ENCODE results near the gene AHR.

The AHR gene

DNA sequence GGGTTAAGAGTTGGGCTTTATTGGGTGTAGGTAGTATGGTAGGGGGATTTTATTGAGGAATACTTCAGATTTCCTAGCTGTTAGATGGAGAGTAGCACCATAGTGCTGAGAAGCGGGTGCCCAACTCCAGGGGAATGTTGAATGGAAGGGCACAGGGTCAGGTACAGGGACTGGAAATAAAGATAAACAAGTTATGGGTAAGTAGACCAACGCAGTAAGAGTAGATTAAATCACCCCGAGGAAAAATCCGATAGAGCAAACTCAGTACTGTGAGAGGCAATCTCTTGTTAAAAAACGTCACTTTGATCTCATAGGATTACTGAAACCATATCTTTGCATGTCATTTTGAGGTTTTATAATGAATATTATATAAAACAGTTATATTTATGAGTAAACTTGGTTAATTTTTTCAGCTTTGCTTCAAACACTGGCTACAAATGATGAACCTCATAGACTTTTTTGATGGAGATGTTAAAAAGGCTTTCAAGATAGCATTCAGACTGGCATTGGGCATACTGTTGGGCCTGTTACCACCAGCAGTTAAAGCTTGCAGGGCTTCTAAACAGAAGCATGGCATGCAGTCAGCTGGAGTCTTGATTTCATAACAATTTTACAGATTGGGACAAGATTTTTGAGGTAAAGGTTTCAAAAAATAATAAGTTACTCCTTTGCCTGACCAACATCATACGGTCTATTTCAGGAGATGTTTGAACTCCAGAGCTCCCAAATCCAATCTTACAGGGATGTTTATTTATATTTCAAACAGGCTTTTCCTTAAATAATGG, 7.1 kb downstream of the AHR start:
- no peak for DNase-seq

- DNase-seq = no peak
Observed at GRCh38 chr7:17307000-17307399, 8.5 kb downstream of the AHR start.

- no peak for DNase-seq
Observed at GRCh38 chr7:17307558-17307957, 9.1 kb downstream of the AHR start.

DNA sequence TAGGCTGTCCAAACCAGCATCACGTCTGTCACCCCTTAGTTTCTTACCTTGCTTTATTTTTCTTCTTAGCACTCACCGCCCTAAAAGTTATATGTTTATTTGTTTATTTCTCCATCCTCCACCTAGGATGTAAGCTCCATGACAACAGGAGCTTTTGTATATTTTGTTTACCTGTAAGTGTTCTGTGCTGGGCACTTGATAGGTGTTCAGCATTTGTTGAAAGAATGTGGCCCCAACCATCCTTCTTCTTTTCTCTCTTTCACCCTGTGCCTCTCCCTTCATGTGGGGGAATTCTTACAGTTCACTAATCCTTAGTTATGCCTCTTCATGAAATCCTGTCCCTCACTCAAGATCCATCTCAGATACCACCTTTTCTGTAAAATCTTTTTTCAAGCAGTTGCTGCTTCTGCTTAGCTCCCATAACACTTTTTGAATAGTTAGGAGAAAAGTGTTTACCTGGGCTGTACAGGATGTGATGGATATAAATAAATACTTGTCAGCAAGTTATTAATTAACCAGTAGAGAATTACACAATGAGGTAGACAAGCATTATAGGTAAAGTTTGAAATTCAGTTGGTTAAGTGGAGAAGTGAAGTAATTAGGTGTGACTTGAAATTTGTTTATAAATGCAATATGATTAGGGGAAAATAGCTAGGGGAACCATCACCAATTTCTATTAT, 9.7 kb downstream of the AHR start:
- no peak for DNase-seq

DNA sequence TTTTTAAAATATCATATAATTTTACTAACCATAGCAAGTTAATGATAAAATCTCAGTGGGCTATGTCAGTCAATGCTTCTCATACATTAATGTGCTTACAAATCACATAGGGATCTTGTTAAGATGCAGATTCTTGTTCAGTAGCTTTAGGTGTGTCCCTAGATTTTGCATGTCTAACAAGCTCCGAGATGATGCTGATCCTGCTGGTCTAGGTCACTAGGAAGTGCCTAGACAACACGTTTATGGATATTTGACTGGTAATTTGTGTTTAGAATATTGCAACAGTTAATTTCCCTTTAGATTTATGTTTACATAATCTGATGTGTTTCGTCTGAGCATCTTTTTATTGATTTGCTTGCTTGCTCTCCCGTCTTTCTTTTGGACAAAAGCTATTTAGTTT, 12.7 kb downstream of the AHR start:
- DNase-seq = no peak

DNA sequence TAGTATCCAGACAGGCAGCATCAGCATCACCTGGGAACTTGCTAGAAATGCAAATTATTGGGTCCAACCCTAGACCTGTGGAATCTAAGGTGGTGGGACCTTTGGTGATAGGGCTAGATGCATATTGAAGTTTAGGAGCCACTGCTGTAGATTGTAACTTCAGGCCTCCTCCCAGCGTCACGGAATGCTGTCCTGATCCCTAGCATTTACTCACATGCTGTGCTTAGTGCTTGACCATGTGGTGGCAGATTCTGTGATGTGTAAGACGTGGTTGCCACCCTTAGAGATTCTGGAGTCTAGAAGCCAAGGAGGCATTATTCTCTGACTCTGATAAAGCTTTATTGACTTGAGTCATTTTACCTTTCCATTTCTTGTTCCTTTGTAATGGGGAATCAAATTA, 13.5 kb downstream of the AHR start:
- no peak for DNase-seq

GRCh38 chr7:17312641-17313040, 14.2 kb downstream of the AHR start:
- no peak for DNase-seq

DNA sequence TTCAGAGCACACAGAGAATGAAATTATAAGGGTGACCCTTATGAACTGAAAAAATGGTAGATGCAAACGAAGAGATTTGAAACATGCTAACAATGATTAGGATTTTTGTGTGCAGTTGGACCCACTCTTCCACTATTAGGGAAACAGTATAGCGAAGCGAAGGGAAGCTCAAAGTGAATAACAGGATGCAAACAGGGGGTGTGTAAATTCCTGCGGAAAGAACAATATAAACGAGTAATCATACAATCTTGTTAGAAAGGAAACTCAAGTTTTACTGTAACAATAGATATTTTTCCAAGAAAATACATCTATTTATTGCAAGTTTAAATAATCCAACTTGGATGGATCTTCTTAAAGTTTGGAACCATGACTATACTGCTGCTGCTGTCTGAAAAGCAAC, 14.7 kb downstream of the AHR start:
- no peak for DNase-seq

DNA sequence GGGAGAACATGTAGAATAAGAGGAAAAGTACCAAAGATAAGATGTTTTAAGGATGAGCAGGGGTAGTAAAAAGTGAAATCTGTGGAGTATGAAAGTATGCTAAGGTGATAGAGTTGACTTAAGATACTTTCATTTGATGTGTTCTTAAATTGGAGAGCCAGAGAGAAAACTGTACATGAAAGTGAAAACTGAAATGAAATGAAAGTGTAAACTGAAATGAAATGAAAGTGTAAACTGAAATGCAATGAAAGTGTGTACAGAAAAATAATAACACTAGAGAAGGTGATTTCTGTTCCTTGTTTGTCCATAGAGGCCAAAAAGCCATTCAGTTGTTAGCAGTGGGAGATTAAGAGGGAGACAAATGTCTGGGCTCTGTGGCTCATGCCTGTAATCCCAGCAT, 17.5 kb downstream of the AHR start:
- no peak for DNase-seq

DNA sequence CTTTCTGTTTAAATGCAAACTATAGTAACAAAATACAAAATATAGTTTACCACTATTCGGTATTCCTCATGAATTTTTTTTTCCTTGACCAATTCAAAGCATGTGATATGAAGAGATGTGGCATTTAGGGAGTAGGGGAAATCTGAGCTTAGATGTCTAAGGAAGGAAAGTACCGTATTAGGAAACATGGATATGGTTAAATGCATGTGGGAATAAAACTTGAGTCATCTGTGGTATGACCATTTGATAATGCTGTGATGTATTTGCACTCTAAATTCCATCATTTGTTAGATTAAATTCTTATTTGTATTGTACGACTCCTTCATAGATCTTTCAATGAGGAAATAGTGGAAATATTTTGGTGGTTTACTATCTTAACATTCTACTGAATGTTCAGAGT, 19.7 kb downstream of the AHR start:
- DNase-seq = no peak

GRCh38 chr7:17319164-17320101, 21.0 kb downstream of the AHR start:
- DNase-seq = no peak

DNA sequence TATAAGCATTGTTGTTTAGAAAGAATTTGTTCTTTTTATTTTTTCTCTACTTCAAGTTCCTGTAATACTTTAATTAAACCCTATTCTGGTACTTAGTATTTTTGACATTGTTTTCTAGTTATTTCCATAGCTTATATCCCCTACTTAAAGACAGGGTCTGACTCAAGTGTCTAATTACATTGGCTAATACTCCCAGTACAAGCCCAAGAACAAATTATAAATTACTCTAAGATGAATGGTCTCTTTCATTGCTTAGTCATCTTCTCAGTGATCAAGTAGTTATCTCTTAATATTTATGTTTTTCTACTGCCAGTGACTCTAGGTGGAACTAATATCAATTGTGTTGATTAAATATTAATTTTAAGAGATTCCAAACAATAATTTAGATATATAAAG, 21.6 kb downstream of the AHR start:
- DNase-seq = no peak

- DNase-seq = no peak
Observed at GRCh38 chr7:17320657-17321056, 22.2 kb downstream of the AHR start.

GRCh38 chr7:17325364-17325763, 26.9 kb downstream of the AHR start:
- DNase-seq = no peak

- DNase-seq = no peak
Observed at GRCh38 chr7:17326378-17326777, 27.9 kb downstream of the AHR start.

- DNase-seq = no peak
Observed at GRCh38 chr7:17328641-17329040, 30.2 kb downstream of the AHR start.

GRCh38 chr7:17329440-17329839, 31.0 kb downstream of the AHR start:
- no peak for DNase-seq

DNA sequence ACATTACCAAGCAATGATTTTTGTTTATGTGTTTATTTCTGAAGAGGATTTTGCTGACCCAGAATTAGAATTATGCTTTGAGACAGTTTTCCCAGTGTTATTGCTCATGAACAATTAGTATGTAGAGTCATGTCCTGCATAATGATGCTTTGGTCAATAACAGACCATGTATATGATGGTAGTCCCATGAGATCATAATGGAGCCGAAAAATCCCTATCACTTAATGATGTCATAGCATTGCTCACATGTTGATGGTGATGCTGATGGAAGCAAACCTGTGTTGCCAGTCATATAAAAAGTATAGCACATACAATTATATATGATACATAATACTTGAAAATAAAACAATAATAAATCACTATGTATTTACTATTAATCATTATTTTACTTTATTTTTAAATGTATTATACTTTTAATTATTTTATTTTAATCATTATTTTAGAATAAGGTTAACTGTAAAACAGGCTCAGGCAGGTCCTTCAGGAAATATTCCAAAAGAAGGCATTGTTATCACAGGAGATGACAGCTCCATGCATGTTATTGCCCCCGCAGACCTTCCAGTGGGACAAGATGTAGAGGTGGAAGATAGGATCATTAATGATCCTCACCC, 33.5 kb downstream of the AHR start:
- no peak for DNase-seq

DNA sequence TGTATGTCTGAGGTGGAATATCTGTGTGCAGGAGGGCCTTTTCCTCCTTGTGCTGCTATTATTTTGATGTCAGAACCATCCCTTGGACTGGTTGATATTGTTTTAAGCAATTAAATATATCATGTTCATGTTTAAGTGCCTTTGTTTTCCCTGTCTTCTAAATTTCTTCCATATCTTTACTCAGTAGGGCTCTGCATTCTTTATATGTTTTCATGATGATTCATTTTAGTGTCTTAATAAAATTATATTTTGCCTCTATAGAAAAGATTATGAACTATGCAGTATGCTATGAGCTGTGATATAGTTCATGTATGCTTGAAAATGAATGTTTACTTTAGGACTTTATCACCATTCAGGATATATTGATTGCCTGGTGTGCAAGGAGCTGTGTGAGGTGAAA, 34.8 kb downstream of the AHR start:
- no peak for DNase-seq

GRCh38 chr7:17336168-17336567, 37.7 kb downstream of the AHR start:
- no peak for DNase-seq

- no peak for DNase-seq
Observed at GRCh38 chr7:17339139-17339538, 40.7 kb downstream of the AHR start.

DNA sequence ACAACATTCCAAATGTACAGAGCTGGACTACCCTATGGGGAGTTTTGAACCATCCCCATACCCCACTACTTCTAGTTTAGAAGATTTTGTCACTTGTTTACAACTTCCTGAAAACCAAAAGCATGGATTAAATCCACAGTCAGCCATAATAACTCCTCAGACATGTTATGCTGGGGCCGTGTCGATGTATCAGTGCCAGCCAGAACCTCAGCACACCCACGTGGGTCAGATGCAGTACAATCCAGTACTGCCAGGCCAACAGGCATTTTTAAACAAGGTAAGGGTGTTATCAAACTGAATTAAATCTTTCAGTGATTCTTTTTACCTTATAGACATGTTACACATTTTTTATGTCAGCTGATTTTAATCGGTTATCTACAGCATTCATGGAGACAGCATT, 41.5 kb downstream of the AHR start:
- no peak for DNase-seq

DNA sequence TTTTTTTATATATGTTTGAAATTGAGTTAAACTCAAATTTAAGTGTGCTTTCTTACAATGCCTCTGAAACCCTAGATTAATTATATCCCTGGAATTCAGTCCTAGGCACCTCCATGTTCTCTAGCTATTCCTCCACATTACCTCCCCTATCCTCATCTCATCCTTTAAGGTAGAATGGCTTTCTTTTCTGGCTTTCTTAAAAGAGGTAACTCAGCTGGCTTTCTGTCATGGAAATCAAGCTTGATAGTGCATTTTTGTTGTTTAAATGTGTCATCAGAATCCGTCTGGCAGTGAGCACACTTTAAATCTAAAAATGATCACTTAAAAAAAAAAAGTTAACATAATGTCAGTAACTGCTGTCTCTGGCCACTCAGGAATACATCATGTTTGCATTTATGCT, 42.2 kb downstream of the AHR start:
- DNase-seq = no peak

Data from NCI-H1048 (cell line).